MM.1S (cell line): ENCODE measurements around the gene TSC2.
"Not testable (repeated sequence)": the region's sequence is repeated elsewhere in the genome, so short reads cannot be mapped to it uniquely, and the experiment has no call there.

Experiments
- DNase-seq: peaks from one replicate; pipeline ENCODE4 v3.0.0-alpha.2; 2015
- H2AFZ ChIP-seq: fragments of 300-600 bp; sonication (generic); 2 replicates; pipeline ENCODE4 v1.6.0; 2016; ENCODE audit warnings: antibody characterized with exemption, low read length
- H3F3A ChIP-seq: fragments of 300-600 bp; sonication (generic); 2 replicates; pipeline ENCODE4 v1.6.1; 2016; ENCODE audit warnings: mild to moderate bottlenecking, antibody characterized with exemption, low read length, moderate library complexity, mixed read lengths; ENCODE audit not compliant: insufficient read depth
- H3K27ac ChIP-seq: fragments of 300-600 bp; sonication (generic); 2 replicates; pipeline ENCODE4 v1.5.1; 2016; ENCODE audit warnings: mild to moderate bottlenecking, low read length
- H3K27me3 ChIP-seq: fragments of 300-600 bp; sonication (generic); replicated peaks from 2 replicates; pipeline ENCODE4 v1.6.0; 2016; ENCODE audit warnings: low read length; ENCODE audit not compliant: insufficient read depth
- H3K36me3 ChIP-seq: fragments of 300-600 bp; sonication (generic); replicated peaks from 2 replicates; pipeline ENCODE4 v1.6.1; 2016; ENCODE audit warnings: mild to moderate bottlenecking, low read length, mixed read lengths; ENCODE audit not compliant: insufficient read depth
- H3K4me1 ChIP-seq: fragments of 300-600 bp; sonication (generic); 2 replicates; pipeline ENCODE4 v1.6.1; 2016; ENCODE audit warnings: low read length, mixed read lengths
- H3K4me2 ChIP-seq: fragments of 300-600 bp; sonication (generic); 2 replicates; pipeline ENCODE4 v1.6.0; 2016; ENCODE audit warnings: low read depth, low read length
- H3K4me3 ChIP-seq: fragments of 300-600 bp; sonication (generic); 2 replicates; pipeline ENCODE4 v1.5.1; 2016; ENCODE audit warnings: low read length, mixed read lengths
- H3K79me2 ChIP-seq: fragments of 300-600 bp; sonication (generic); 2 replicates; pipeline ENCODE4 v1.6.1; 2016; ENCODE audit warnings: mixed run types, low read length, mixed read lengths
- H3K9ac ChIP-seq: fragments of 300-600 bp; sonication (generic); 2 replicates; pipeline ENCODE4 v1.6.1; 2016; ENCODE audit warnings: low read length, mixed read lengths
- H3K9me2 ChIP-seq: fragments of 300-600 bp; sonication (generic); replicated peaks from 2 replicates; pipeline ENCODE4 v1.6.1; 2016; ENCODE audit warnings: mild to moderate bottlenecking, low read length, mixed read lengths; ENCODE audit not compliant: insufficient read depth
- H3K9me3 ChIP-seq: fragments of 300-600 bp; sonication (generic); replicated peaks from 2 replicates; pipeline ENCODE4 v1.6.1; 2016; ENCODE audit warnings: mild to moderate bottlenecking, low read length, mixed read lengths; ENCODE audit not compliant: insufficient read depth
- H4K20me1 ChIP-seq: fragments of 300-600 bp; sonication (generic); 2 replicates; pipeline ENCODE4 v1.6.1; 2016; ENCODE audit warnings: mild to moderate bottlenecking, low read length, moderate library complexity, mixed read lengths; ENCODE audit not compliant: insufficient read depth
- CTCF ChIP-seq: fragments of 300-600 bp; sonication (generic); IDR thresholded peaks from 2 replicates; pipeline ENCODE4 v1.5.1; 2016; ENCODE audit warnings: antibody characterized with exemption, low read length, mixed read lengths
- EZH2 ChIP-seq: fragments of 300-600 bp; sonication (generic); optimal IDR thresholded peaks from 2 replicates; pipeline ENCODE3; 2017; ENCODE audit warnings: low read depth, mild to moderate bottlenecking, antibody characterized with exemption, low read length, mixed read lengths
- EZH2phosphoT487 ChIP-seq: fragments of 300-600 bp; sonication (generic); IDR thresholded peaks from 2 replicates; pipeline ENCODE4 v1.6.1; 2018; ENCODE audit warnings: antibody characterized with exemption, low read length

Gene TSC2

DNA sequence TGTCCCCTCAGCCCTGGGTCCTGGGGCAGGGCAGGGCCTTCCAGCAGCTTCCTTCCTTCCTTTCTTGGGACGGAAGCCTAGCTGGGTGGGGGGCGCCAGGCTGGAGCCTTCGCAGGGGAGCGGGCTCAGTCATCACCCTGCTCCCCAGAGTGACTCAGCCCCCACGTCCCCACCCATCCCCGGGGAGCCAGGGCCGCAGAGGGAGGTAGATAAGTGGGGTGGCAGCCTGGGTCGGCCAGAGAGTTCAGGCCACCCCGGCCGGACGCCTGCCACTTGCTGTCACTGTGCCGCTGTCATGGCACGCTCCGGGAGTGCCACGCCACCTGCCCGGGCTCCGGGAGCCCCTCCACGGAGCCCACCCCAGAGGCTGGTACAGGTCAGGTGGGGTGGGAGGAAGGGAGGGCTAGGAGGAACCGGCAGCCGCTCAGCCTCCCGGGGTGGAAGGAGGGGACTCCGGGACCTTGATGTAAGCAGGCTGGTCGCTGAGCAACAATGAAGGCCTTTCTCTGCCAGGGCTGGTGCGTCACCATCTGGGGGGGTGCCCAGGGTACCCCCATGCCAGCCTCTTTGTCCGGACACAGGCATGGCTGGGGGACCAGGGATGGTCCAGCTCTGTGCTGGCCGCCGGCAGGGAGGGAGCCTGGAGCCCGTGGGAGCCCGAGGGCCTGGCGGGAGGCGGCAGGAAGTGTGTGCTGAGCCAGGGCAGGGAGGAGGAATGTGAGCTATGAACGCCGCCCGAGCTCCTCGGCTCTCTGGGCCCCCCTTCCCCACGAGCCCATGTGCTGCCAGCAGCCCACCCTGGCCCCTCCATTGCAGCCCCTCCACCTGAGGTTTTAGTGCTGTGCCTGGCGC, 14.5 kb upstream of the TSC2 start:
- Histone ChIP-seq H3K9me2 (no peaks in the 10 kb centered on the region), H3K79me2 (no peaks in the 10 kb centered on the region), H3K4me2 (no peak overlapping the region), H3K27ac (no peak overlapping the region), H4K20me1 (no peaks in the 10 kb centered on the region), H3K36me3 (no peaks in the 10 kb centered on the region), H2AFZ (no peak overlapping the region), H3K9ac (no peak overlapping the region), H3K9me3 (no peaks in the 10 kb centered on the region), H3K4me1 (peaks cover 4% of the 10 kb centered on the region; the same call in 1 of the 2 replicates), H3K4me3 (no peak overlapping the region), H3F3A (no peaks in the 10 kb centered on the region), H3K27me3 (peaks cover 41% of the 10 kb centered on the region)
- no peak for DNase-seq
- TF ChIP-seq EZH2 (no peak), CTCF (no peak), EZH2phosphoT487 (no peak)

GRCh38 chr16:2033909-2034695, 13.7 kb upstream of the TSC2 start:
- not testable (repeated sequence) for DNase-seq, H3K36me3 ChIP-seq, H4K20me1 ChIP-seq, H3K9me3 ChIP-seq, H2AFZ ChIP-seq, H3F3A ChIP-seq, H3K9me2 ChIP-seq, H3K27ac ChIP-seq, H3K4me2 ChIP-seq, H3K79me2 ChIP-seq, H3K9ac ChIP-seq, H3K4me1 ChIP-seq, H3K4me3 ChIP-seq
- peaks cover 33% of the 10 kb centered on the region for H3K27me3 ChIP-seq

- H3K9ac ChIP-seq: no peak overlapping the region
- H3K4me3 ChIP-seq: no peak overlapping the region
- H4K20me1 ChIP-seq: no peaks in the 10 kb centered on the region
- no peaks in the 10 kb centered on the region for H3K9me3 ChIP-seq
- no peak for DNase-seq
- H3K36me3 ChIP-seq: no peaks in the 10 kb centered on the region
- H2AFZ ChIP-seq: no peak overlapping the region
- H3K4me2 ChIP-seq: no peak overlapping the region
- TF ChIP-seq CTCF: no peak
- TF ChIP-seq EZH2phosphoT487: no peak
- H3K79me2 ChIP-seq: no peaks in the 10 kb centered on the region
- H3K27ac ChIP-seq: no peak overlapping the region
- peaks cover 4% of the 10 kb centered on the region; the same call in 1 of the 2 replicates for H3K4me1 ChIP-seq
- no peaks in the 10 kb centered on the region for H3K9me2 ChIP-seq
- H3K27me3 ChIP-seq: peaks cover 26% of the 10 kb centered on the region
- no peaks in the 10 kb centered on the region for H3F3A ChIP-seq
Measured at GRCh38 chr16:2034696-2035430, 12.9 kb upstream of the TSC2 start.
